HEK293T (cell line): ENCODE measurements around the gene CHRNA7.

Source experiments
- BHLHE40 ChIP-seq: fragments of 450-650 bp; IDR thresholded peaks from 2 replicates; pipeline ENCODE4 v1.6.1; 2016; ENCODE audit warnings: mild to moderate bottlenecking, moderate library complexity, borderline replicate concordance
- CTBP1 ChIP-seq: fragments of 450-650 bp; IDR thresholded peaks from 2 replicates; pipeline ENCODE4 v1.6.1; 2016; ENCODE audit warnings: borderline replicate concordance
- FOXA1 ChIP-seq: fragments of 450-650 bp; IDR thresholded peaks from 2 replicates; pipeline ENCODE4 v1.6.1; 2016; ENCODE audit warnings: mild to moderate bottlenecking

- no peak for TF ChIP-seq BHLHE40
- TF ChIP-seq FOXA1, result no peak
- TF ChIP-seq CTBP1, result no peak
These were observed at the start of gene CHRNA7 for GRCh38 chr15:32029862-32030781.
